ENCODE results near the gene LPIN3.

Gene LPIN3

DNA sequence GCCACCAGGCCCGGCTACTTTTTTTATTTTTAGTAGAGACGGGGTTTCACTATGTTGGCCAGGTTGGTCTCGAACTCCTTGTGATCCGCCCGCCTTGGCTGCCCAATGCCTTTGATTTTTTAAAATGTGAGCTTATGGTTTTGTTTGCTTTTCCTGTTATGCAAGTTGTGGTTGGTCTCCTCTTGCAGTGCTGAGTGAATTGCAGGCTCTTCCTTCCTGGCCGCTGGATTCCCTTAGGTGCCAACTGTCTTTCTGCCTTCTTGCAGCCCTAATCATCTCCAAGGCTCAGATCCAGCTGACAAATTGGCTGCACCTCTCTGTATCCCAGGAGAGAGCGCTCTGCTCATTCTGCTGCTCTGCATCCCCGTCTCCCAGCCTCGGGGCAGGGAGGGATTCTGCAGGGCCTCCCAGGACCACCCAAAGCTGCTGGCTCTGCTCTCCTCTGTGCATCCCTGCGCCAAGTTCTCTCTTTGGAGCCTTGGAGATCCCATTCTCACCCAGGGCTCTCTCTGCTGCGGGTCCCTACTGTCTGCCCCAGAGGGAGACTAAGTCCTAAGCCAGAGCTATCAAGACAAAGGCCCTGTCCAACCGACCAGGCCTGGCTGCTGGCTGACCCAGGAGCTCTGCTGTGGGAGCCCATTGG, 40.1 kb downstream of the LPIN3 start:
- peak overlapping the region in 1 of 3 experiments; percentile 31 for H3K4me3 Mint-ChIP-seq
- peaks cover 21% of the 10 kb centered on the region for H3K27me3 Mint-ChIP-seq (ENCODE audit: low read depth)
- H3K4me1 Mint-ChIP-seq: peaks cover 31% of the 10 kb centered on the region
- peak overlapping the region in 2 of 3 experiments; percentile 33 to 86 for H3K27ac Mint-ChIP-seq
- TF ChIP-seq, protein P1, sequence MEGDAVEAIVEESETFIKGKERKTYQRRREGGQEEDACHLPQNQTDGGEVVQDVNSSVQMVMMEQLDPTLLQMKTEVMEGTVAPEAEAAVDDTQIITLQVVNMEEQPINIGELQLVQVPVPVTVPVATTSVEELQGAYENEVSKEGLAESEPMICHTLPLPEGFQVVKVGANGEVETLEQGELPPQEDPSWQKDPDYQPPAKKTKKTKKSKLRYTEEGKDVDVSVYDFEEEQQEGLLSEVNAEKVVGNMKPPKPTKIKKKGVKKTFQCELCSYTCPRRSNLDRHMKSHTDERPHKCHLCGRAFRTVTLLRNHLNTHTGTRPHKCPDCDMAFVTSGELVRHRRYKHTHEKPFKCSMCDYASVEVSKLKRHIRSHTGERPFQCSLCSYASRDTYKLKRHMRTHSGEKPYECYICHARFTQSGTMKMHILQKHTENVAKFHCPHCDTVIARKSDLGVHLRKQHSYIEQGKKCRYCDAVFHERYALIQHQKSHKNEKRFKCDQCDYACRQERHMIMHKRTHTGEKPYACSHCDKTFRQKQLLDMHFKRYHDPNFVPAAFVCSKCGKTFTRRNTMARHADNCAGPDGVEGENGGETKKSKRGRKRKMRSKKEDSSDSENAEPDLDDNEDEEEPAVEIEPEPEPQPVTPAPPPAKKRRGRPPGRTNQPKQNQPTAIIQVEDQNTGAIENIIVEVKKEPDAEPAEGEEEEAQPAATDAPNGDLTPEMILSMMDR (IDR thresholded peaks at IDR 0.05; ENCODE audit: unreplicated experiment in 3 of 3): no peak
- H3K9me3 Mint-ChIP-seq: no peaks in the 10 kb centered on the region
- no peaks in the 10 kb centered on the region for H3K36me3 Mint-ChIP-seq (ENCODE audit: low read depth)

DNA sequence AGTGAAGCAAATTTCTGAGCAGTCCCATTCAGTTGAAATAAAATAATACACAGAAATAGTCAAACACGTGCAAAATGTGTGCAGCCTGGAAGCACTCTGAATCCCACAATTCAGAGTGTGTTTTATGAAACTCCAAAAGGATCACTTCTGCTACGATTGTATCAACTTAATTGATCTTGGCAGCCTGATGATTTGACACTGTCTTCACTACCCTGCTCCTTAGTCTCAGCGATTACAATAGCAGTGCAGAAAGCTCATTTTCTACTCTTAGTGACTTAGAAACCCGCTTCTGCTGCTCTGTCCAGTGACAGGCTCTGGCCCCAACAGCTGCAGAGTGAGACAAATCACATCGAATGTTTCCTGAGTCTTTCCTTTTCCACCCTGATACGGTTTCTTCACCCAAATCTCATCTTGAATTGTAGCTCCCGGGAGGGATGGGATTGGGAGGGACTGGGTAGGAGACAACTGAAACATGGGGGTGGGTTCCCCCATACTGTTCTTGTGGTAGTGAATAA, 42.2 kb downstream of the LPIN3 start:
- no peaks in the 10 kb centered on the region for H3K36me3 Mint-ChIP-seq (ENCODE audit: low read depth)
- H3K4me3 Mint-ChIP-seq: no peak overlapping the region
- peaks cover 48% of the 10 kb centered on the region for H3K4me1 Mint-ChIP-seq
- H3K9me3 Mint-ChIP-seq: no peaks in the 10 kb centered on the region
- peak overlapping the region; percentile 72 to 89 (median 78) for H3K27ac Mint-ChIP-seq
- TF ChIP-seq, protein P1 (IDR thresholded peaks at IDR 0.05; ENCODE audit: unreplicated experiment in 3 of 3): no peak
- peaks cover 16% of the 10 kb centered on the region for H3K27me3 Mint-ChIP-seq (ENCODE audit: low read depth)

DNA sequence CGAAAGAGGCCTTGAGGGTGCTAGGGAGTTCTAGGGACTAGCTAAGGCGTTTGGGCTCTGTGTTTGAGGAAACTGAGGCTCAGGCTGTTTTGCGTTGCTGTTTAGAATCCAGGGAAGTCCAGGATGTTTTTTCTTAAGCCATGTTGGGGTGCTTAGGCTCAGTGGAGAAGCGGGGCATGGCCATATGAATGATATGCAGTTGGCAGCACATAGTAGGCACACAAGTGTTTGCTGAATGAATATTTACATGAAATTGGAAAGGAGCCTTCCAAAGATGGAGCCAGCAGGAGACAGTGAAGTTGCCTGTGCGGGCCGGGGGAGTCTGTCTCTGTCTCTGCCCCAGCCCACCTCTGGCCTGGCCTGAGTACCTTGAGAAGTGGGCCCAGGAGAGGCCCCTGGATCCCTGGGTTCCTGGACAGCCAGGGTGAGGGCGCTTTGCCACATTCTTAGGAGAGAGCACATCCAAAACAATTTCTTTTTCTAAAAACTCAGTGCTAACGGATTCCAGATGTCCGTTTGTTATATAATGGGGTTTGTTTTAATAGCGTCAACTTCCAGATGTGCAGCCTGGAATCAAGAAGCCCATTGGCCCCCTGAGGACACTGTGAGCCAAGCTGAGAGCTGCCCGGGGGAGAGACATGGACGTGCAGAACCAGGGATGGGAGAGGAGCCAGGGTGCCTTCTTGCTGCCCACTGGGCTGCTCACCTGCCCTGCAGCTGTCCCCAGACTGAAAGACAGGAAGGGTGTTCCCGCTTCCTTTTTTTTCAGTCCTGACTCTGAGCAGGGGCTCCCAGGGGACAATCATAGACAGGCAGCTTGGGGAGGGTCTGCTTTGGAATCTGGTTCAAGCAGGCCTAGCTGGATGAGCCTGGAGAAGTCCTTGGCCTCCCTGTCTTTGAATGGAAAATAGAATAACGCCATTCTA, 46.1 kb downstream of the LPIN3 start:
- H3K4me3 Mint-ChIP-seq: no peak overlapping the region
- TF ChIP-seq, protein P1 (IDR thresholded peaks at IDR 0.05; ENCODE audit: unreplicated experiment in 3 of 3): no peak
- no peaks in the 10 kb centered on the region for H3K9me3 Mint-ChIP-seq
- no peaks in the 10 kb centered on the region for H3K36me3 Mint-ChIP-seq (ENCODE audit: low read depth)
- peak overlapping the region; percentile 76 to 90 (median 78) for H3K27ac Mint-ChIP-seq
- peaks cover 57% of the 10 kb centered on the region for H3K4me1 Mint-ChIP-seq
- H3K27me3 Mint-ChIP-seq (ENCODE audit: low read depth): no peaks in the 10 kb centered on the region

GRCh38 chr20:41387444-41387851, 46.8 kb downstream of the LPIN3 start:
- Mint-ChIP-seq H3K27ac (peak overlapping the region; percentile 22 to 80 (median 78)), H3K27me3 (ENCODE audit: low read depth) (no peaks in the 10 kb centered on the region), H3K9me3 (no peaks in the 10 kb centered on the region), H3K4me1 (peaks cover 57% of the 10 kb centered on the region), H3K36me3 (ENCODE audit: low read depth) (no peaks in the 10 kb centered on the region), H3K4me3 (no peak overlapping the region)
- TF ChIP-seq, protein P1 (IDR thresholded peaks at IDR 0.05; ENCODE audit: unreplicated experiment in 3 of 3): no peak

DNA sequence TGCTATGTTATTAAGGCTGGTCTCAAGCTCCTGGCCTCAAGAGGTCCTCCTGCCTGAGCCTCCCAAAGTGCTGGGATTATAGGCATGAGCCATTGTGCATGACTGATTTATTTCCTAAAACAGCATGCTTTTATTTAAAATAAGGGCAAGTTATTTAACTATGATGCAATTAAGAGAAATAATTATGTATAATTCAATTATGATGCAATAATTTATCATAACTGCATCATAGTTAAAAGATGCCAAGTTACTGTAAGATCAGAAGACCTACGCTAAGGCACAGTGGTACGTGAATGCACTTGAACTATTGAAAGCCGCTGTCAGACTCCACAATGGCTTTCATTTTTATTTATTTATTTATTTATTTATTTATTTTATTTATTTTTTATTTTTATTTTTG, 50.3 kb downstream of the LPIN3 start:
- Mint-ChIP-seq H3K9me3 (no peaks in the 10 kb centered on the region), H3K27ac (no peak overlapping the region), H3K4me1 (peaks cover 57% of the 10 kb centered on the region), H3K27me3 (ENCODE audit: low read depth) (no peaks in the 10 kb centered on the region), H3K36me3 (ENCODE audit: low read depth) (no peaks in the 10 kb centered on the region), H3K4me3 (no peak overlapping the region)
- TF ChIP-seq, protein P1 (IDR thresholded peaks at IDR 0.05; ENCODE audit: unreplicated experiment in 3 of 3): no peak
